NCI-H2196 treated with DMSO at 0.1 percent for 48 hours (cell line): Measurements from ENCODE around the gene UGT1A8.

Experiments
- DNase-seq: peaks from one replicate; lab custom pipeline; 2025; ENCODE audit not compliant: unreplicated experiment; lab: John Stamatoyannopoulos, UW

UGT1A8 gene

GRCh38 chr2:233817361-233817911, 200.0 kb downstream of the UGT1A8 start:
- DNase-seq: no peak

GRCh38 chr2:233817995-233818638, 200.7 kb downstream of the UGT1A8 start:
- DNase-seq: no peak

GRCh38 chr2:233818639-233819621, 201.5 kb downstream of the UGT1A8 start:
- DNase-seq: no peak

GRCh38 chr2:233819884-233820773, 202.7 kb downstream of the UGT1A8 start:
- DNase-seq: no peak

- DNase-seq: no peak
Measured at GRCh38 chr2:233820774-233821105, 203.3 kb downstream of the UGT1A8 start.

- no peak for DNase-seq
Measured at GRCh38 chr2:233821196-233821595, 203.8 kb downstream of the UGT1A8 start.

GRCh38 chr2:233821709-233822100, 204.3 kb downstream of the UGT1A8 start:
- no peak for DNase-seq

GRCh38 chr2:233822101-233822771, 204.8 kb downstream of the UGT1A8 start:
- no peak for DNase-seq
